GM18520 (cell line): ENCODE measurements around the gene WBP1.

Source experiments
- ATAC-seq: cut with Tn5 transposase; IDR thresholded peaks from one replicate; pipeline ENCODE4 v1.9.1; 2021; ENCODE audit not compliant: unreplicated experiment

WBP1 gene

GRCh38 chr2:74501335-74502071 lies 43.3 kb downstream of the WBP1 start:
- ATAC-seq: no peak

GRCh38 chr2:74502147-74502719 lies 44.0 kb downstream of the WBP1 start:
- no peak for ATAC-seq

DNA sequence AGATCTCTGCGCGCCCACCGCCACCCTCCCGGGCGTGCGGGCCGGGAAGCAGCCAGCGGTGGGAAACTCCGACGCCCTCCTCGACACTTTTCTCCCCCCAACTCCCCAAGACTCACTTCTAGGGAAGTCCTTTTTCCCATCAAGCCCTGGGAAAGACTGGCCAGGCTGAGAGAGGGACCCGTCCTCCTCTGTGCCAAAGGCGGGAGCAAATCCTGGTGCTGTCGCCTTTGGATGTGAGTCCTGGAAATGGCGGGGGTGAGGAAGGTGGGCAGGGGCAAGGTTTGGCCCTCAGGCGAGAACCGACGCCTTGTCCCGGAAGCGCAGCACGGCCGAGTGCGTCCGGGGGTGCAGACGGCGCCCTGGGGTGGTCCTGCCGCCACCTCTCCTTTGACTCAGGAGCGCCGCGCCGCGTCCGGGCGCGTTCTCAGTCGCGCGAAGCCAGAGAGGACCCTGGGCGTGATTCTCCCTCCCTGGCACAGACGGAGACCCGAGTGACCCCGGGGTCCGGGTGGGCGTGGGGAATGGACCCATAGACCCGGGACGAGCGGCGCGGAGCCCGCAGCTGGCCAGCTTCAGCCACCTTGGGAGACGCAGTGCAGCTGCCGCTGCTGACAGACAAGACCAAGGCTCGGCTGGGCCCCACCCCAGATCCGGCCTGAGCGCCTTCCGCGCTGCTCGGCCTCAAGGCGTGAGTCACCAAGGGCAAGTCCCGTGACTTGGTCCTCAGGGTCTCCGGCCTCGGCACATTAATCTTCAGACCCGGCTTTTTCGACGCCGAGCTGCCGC lies 44.7 kb downstream of the WBP1 start:
- ATAC-seq: peak; percentile 37

GRCh38 chr2:74503506-74504475 lies 45.6 kb downstream of the WBP1 start:
- ATAC-seq: no peak

GRCh38 chr2:74504591-74504990 lies 46.4 kb downstream of the WBP1 start:
- no peak for ATAC-seq

DNA sequence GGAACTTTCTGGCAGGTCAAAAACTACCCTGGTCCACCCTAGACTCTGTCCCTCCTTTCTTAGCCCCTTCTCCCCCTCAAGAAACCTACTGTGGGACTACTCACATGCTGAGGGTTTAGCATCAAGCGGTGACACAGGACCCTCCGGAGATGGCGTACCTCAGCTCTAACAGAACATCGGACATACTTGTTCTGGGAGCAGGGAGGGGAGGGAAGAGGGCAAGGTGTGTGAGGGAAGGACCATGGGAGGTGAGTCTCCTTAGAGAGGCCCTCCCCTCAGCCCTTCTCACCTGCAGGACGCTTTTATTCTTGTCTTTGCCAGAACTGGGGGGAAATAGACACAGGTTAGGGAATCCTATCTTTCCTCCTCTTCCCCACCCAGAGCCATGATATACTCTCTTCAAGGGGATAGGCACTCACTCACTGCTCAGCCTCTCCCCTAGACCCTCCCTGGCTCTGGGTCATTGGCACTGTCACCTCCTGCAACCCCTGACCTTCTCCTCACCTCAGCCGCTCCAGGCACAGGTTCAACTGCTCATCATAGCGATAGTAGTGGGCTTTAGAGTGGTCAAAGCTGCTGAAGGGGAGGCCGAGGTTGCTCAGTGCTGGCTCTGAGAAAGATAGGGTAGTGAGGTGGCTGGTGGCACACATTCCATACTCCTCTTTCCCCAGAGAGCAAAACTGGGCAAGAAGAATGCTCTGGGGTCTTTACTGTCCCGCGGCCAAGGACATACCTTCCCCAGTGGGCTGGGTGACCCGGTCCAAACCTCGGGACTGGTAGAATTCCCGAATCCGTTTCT lies 47.4 kb downstream of the WBP1 start:
- no peak for ATAC-seq

- ATAC-seq: peak; percentile 78
Observed at GRCh38 chr2:74507145-74507925, 49.1 kb downstream of the WBP1 start, which contains the start of gene PCGF1. Gene PCGF1 (minus strand): TSS chr2:74507695. CDS start chr2:74507668, 27 bp downstream.

DNA sequence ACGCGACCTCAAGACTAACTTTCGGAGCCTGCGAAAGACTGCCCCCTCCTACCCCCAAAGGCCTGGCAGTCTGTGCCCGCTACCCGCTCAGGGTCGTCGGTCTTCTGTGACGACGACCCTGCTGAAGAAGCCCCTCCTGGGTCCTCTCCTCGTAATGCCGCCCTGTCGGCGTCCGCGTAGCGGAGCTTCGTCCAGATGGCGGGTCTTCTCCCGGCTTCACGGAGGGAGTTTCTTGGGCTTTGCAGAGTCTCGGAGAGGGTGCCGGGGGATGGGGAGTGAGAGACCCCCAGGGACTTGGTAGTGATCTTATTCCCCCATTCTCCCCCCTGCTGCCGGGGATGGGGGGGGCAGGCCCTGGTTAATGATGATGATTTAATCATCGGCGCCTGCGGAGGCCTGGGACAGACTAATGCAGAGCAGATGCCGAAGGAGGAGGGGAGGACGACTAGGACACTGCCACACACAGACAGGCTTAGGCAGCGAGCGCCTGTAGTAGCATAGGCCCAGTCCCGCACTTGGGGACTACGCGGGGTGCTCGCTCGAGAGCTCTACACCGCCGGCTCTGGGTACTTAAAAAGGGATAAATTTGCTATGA lies 49.8 kb downstream of the WBP1 start:
- ATAC-seq: no peak

DNA sequence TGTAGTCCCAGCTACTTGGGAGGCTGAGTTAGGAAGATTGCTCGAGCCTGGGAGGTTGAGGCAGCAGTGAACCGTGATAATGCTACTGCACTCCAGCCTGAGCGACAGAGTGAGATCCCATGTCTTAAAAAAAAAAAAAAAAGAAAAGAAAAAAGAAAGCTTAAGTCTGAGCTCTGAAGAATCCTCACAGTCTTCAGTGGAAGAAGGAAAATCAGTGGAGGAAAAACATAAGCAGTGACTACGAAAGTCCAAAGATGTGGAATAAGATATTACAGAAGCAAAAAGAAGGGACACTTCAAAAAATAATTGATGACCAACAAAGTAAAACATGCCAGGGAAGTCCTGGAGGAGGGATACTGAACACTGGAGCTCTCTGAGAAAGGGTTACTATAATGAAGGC lies 52.0 kb downstream of the WBP1 start:
- ATAC-seq: no peak
